Measurements from ENCODE around the gene MRPL58. TPM values are rescaled to one million over a fixed set of nuclear protein-coding genes. Genes with fewer than 3 reads are reported as not detected.

The MRPL58 gene
- total and polyA plus RNA-seq, 12 donors = 43.7 to 72.3 (median 52.1) TPM

- H3K36me3 ChIP-seq = peaks cover 0 to 55% (median 15%) of the 10 kb centered on the region in 9 donors
- H3K4me1 ChIP-seq = peaks cover 6 to 47% (median 26%) of the 10 kb centered on the region in 9 donors
- intact Hi-C loops (cut with DNase I) = loop anchor here in 3 of 10 donors (5.0 to 10.0 kb wide), 3 partner anchors 58 to 156 kb away; partner anchors contain the start of genes CDR2L (in 3 of the 3), ARMC7 (in 1 of the 3) and NUP85 (in 1 of the 3)
- ATAC-seq (no peak), DNase-seq (no peak)
- H3K4me3 ChIP-seq = peak overlapping the region in 3 of 10 donors; percentile 84 to 92 (median 88)
- peak overlapping the region in 8 of 10 donors; percentile 42 to 99 (median 98) for H3K27ac ChIP-seq
- H3K27me3 ChIP-seq = no peaks in the 10 kb centered on the region
- 86 to 89% methylated on average over 5 of the region's 5 CpGs for WGBS, 2 donors
- H3K9me3 ChIP-seq = no peaks in the 10 kb centered on the region
- no peak for TF ChIP-seq CTCF (IDR thresholded peaks at IDR 0.05)
Observed at GRCh38 chr17:75049057-75049456, 36.6 kb downstream of the MRPL58 start.

- no peaks in the 10 kb centered on the region for H3K27me3 ChIP-seq
- peaks cover 0 to 58% (median 17%) of the 10 kb centered on the region in 9 donors for H3K36me3 ChIP-seq
- peaks cover 6 to 44% (median 26%) of the 10 kb centered on the region in 9 donors for H3K4me1 ChIP-seq
- no peak for TF ChIP-seq CTCF (IDR thresholded peaks at IDR 0.05)
- no peaks in the 10 kb centered on the region for H3K9me3 ChIP-seq
- intact Hi-C loops (cut with DNase I) = loop anchor here in 4 of 10 donors (5.0 to 10.0 kb wide), 3 partner anchors 58 to 155 kb away; partner anchors contain the start of genes CDR2L (in 3 of the 4), NUP85 (in 3 of the 4) and ARMC7 (in 1 of the 4)
- H3K4me3 ChIP-seq = no peak overlapping the region
- ATAC-seq = no peak
- H3K27ac ChIP-seq = peak overlapping the region in 3 of 10 donors; percentile 95 to 99 (median 97)
- no peak for DNase-seq
Observed at GRCh38 chr17:75049706-75050105, 37.2 kb downstream of the MRPL58 start.

- no peak overlapping the region for H3K27ac ChIP-seq
Observed at GRCh38 chr17:75051941-75052340, 39.5 kb downstream of the MRPL58 start.

More at GRCh38 chr17:75051941-75052340, 39.5 kb downstream of the MRPL58 start:
- no peak for ATAC-seq
- no peak for DNase-seq
- no peak for TF ChIP-seq CTCF (IDR thresholded peaks at IDR 0.05)
- no peaks in the 10 kb centered on the region for H3K9me3 ChIP-seq
- no peak overlapping the region for H3K4me3 ChIP-seq
- peaks cover 6 to 33% (median 18%) of the 10 kb centered on the region in 9 donors for H3K4me1 ChIP-seq
- peaks cover 0 to 80% (median 24%) of the 10 kb centered on the region in 9 donors for H3K36me3 ChIP-seq
- 78% methylated on average over 2 of the region's 2 CpGs for WGBS, 2 donors
- intact Hi-C loops (cut with DNase I) = loop anchor here in 3 of 10 donors (2.0 to 10.0 kb wide), 2 partner anchors 21 to 153 kb away; partner anchors contain the start of gene NUP85 (in 2 of the 3)
- H3K27me3 ChIP-seq = no peaks in the 10 kb centered on the region
